Measurements from ENCODE around the gene NELFA. TPM values are rescaled to one million over a fixed set of nuclear protein-coding genes. Genes with fewer than 3 reads are reported as not detected.
"Not testable (repeated sequence)": the region's sequence is repeated elsewhere in the genome, so short reads cannot be mapped to it uniquely, and the experiment has no call there.

NELFA gene
- total RNA-seq, 4 donors from 2014 or later, result 2.4 to 38.8 (median 18.8) TPM

- H3K27me3 ChIP-seq, result no peaks in the 10 kb centered on the region
- no peak for DNase-seq
- no peaks in the 10 kb centered on the region for H3K36me3 ChIP-seq
- H3K4me3 ChIP-seq, result peak overlapping the region; percentile 71 to 99
- no peak overlapping the region for H3K27ac ChIP-seq
- no peaks in the 10 kb centered on the region for H3K9me3 ChIP-seq
- TF ChIP-seq CTCF (IDR thresholded peaks at IDR 0.05) (no peak), POLR2A (IDR thresholded peaks at IDR 0.05) (no peak)
- intact Hi-C loops (cut with DNase I; ENCODE audit: low total_unique reads), result no loop called here
- H3K4me1 ChIP-seq, result no peaks in the 10 kb centered on the region
These were observed 1.7 kb downstream of the NELFA start for GRCh38 chr4:2006956-2007653.

- Histone ChIP-seq H3K27ac (no peak overlapping the region), H3K9me3 (no peaks in the 10 kb centered on the region), H3K36me3 (no peaks in the 10 kb centered on the region), H3K27me3 (no peaks in the 10 kb centered on the region), H3K4me1 (no peaks in the 10 kb centered on the region), H3K4me3 (no peak overlapping the region)
- no peak for DNase-seq
- TF ChIP-seq POLR2A (IDR thresholded peaks at IDR 0.05), result no peak
- TF ChIP-seq CTCF (IDR thresholded peaks at IDR 0.05), result no peak
- intact Hi-C loops (cut with DNase I; ENCODE audit: low total_unique reads), result no loop called here
These were observed 2.4 kb downstream of the NELFA start for GRCh38 chr4:2006367-2006766.

- H3K36me3 ChIP-seq; H3K27ac ChIP-seq; H3K4me3 ChIP-seq; intact Hi-C loops (cut with DNase I; ENCODE audit: low total_unique reads); DNase-seq; H3K9me3 ChIP-seq; H3K4me1 ChIP-seq; H3K27me3 ChIP-seq: not testable (repeated sequence)
These were observed 5.4 kb downstream of the NELFA start for GRCh38 chr4:2003361-2003760.

GRCh38 chr4:1999308-1999707, 9.5 kb downstream of the NELFA start:
- H3K9me3 ChIP-seq; intact Hi-C loops (cut with DNase I; ENCODE audit: low total_unique reads); DNase-seq; H3K27me3 ChIP-seq; H3K36me3 ChIP-seq; H3K4me3 ChIP-seq; H3K27ac ChIP-seq; H3K4me1 ChIP-seq: not testable (repeated sequence)

- Histone ChIP-seq H3K27ac (no peak overlapping the region), H3K4me1 (no peaks in the 10 kb centered on the region), H3K4me3 (no peak overlapping the region), H3K9me3 (peaks cover 0 to 9% of the 10 kb centered on the region in 2 donors), H3K27me3 (no peaks in the 10 kb centered on the region), H3K36me3 (no peaks in the 10 kb centered on the region)
- no peak for DNase-seq
- TF ChIP-seq POLR2A (IDR thresholded peaks at IDR 0.05) (no peak), CTCF (IDR thresholded peaks at IDR 0.05) (no peak)
- intact Hi-C loops (cut with DNase I; ENCODE audit: low total_unique reads), result no loop called here
These were observed 10.5 kb downstream of the NELFA start for GRCh38 chr4:1998296-1998695.

- no peak for DNase-seq
- H3K27me3 ChIP-seq, result no peaks in the 10 kb centered on the region
- peaks cover 0 to 9% of the 10 kb centered on the region in 2 donors for H3K9me3 ChIP-seq
- no peaks in the 10 kb centered on the region for H3K36me3 ChIP-seq
- TF ChIP-seq CTCF (IDR thresholded peaks at IDR 0.05), result no peak
- no peak for TF ChIP-seq POLR2A (IDR thresholded peaks at IDR 0.05)
- H3K27ac ChIP-seq, result no peak overlapping the region
- H3K4me1 ChIP-seq, result no peaks in the 10 kb centered on the region
- intact Hi-C loops (cut with DNase I; ENCODE audit: low total_unique reads), result no loop called here
- no peak overlapping the region for H3K4me3 ChIP-seq
These were observed 11.1 kb downstream of the NELFA start for GRCh38 chr4:1997712-1998111.
